Activated CD4-positive, alpha-beta T cell treated with anti-CD3 and anti-CD28 coated beads, Interleukin-2, amount 50 U/mL, for 1 hour (primary cell): ENCODE data around the gene AP5Z1.

ENCODE experiments used
- DNase-seq: peaks from one replicate; pipeline ENCODE4 v3.0.0-alpha.2; 2020

The AP5Z1 gene

DNA sequence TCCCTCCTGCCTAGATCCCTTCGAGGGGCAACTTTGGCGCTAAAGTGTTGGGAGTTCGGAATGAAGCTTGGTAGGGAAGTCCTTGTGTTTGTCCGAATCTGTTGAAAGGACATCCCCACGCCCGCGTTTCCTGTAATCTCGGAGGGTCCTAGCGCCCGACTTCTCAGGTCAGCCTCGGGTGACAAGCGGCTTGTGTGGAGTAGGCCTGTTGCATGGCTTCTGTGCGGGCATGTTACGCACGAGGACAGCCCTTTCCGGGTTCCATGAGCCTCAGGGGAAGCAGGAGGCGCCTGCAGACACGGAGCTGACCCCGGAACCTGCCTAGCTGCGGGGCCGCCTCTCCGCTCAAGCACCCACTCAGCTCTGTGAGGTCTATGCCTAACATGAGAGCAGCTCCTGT is 28.4 kb upstream of the AP5Z1 start:
- no peak for DNase-seq

DNA sequence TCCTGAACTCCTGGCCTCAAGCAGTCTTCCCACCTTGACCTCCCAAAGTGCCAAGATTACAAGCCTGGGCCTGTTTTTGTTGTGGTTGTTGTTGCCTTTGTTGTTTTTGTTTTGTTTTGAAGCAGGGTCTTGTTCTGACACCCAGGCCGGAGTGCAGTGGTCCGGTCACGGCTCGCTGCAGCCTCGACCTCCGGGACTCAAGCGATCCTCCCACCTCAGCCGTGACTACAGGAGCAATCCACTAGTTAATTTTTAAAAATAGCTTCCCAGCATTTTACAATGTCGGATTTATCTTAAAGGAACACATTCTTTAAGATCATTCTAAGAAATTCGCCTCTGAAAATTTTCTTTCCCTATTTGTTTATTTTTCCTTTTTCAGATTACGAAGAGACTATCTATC is 27.7 kb upstream of the AP5Z1 start:
- DNase-seq: no peak

DNA sequence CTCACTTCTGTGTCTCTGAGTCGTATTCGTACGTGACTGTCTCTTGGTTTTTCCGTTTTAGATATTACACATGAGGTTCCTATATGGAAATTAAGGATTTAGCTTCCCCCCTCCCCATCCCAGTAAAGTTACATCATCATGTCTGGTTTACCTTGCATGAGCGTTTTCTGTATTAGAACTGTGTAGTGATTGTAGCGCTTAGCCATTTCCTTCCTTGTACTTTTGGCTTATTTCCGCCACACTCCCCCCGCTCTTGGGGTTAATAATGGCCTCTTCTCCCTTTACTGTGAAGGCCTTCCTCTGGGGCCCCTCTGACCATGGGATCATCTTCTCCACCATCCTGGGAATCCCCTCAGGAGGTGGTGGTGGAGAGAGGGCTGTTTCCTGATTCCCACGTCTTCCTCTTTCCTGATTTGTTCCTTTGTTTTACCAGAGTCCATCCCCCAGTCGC is 27.2 kb upstream of the AP5Z1 start:
- no peak for DNase-seq

DNA sequence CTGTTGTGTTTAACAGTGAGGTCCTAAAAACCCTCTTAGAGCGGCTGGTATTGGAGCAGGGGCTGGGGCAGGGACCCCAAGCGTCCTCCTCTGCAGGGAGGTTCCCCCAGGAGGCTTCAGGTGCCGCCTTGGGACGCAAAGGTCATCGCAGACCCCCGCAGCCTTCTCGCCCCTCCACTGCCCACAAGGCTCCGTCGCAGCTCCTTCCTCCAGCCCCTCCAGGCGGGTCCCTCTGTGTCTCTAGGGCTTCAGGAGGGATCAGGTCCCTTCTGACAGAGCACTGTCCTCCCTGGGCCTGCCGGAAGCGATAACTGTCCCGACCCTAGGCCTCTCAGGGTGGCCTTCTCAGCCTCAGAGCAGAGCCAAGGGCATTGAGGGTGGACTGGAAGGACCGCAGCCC is 26.1 kb upstream of the AP5Z1 start:
- no peak for DNase-seq

DNA sequence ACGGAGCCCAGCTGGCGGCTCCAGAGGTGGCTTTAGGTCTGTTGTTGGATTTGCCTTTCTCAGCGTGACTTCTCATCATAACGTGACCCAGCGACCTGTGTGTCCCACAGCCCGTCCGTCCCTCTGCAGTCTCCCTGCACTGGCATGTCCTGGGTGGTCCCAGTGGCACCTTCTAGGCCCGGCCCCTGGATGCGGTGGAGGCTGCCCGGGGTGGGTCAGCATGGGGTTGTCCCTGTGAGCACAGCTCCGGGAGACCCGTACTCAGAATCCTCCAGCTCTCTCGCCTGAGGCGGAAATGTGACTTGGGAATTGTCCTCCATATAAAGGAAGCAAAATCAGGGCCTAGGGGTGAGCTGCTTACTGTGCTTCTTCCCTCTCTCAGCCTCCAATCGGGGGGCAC is 25.6 kb upstream of the AP5Z1 start:
- DNase-seq: no peak

DNA sequence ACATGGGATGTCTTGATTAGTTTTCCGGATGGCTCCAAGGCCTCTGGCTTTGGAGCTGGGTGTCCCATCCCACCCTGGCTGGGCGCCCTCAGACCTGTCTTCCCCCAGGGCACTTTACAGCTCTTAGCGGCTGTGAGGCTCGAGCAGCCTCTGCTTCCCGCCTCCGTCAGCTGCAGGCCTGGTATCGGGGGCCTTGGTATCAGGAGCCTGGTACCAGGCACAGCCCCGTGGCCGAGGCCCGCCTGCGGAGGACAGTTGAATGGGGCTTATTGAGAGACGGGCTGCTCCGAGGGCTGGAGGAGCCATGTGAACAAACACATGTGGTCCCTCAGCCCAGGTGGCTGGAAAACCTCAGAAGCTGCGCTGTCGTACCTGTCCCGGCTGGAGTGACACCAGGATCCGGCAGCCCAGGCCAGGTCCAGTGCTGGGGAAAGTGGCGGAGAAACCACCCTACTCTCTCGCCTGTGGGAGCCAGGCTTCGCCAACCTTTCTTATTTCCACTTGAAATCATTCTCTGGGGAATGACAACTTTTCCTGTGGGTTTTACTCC is 23.9 kb upstream of the AP5Z1 start:
- no peak for DNase-seq

DNA sequence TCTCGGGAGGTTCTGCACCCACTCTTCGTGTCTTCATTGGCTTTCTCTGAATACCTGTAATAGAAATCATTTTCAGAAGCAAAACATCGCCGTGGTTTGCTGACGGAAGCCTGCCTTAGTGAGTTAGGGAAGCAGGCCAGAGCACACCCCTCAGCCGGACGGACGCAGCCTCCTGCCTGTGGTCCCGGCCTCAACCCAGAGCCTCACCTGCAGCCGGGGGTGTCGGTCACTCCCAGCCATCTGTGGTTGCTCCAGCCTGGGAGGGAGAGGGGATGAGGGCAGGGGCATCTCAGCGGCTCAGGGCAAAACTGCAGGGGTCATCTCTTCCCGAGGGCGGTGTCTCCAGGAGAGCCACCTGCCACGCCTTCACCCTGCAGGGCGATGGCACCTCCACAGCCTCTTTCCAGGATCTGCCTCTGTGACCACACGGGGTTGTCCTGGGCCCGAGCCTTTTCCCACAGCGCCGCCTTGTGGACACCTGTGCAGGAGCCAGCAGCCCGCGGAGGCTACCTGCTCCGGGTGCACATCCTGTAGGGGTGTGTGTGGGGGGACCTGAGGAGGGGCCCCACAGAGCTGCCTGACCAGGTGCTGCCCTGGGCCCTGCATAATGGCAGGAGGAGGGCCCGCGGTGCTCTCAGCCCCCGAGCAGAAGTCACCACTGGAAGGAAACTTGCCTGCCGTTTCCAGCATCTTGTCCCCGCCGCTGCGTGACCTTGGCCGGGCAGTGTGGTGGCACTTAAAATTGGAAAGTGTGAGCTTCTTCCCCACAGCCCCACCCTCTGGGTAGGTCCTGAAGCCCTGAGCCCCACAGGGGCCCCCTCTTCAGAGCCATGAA is 21.6 kb upstream of the AP5Z1 start:
- DNase-seq: peak; percentile 92

DNA sequence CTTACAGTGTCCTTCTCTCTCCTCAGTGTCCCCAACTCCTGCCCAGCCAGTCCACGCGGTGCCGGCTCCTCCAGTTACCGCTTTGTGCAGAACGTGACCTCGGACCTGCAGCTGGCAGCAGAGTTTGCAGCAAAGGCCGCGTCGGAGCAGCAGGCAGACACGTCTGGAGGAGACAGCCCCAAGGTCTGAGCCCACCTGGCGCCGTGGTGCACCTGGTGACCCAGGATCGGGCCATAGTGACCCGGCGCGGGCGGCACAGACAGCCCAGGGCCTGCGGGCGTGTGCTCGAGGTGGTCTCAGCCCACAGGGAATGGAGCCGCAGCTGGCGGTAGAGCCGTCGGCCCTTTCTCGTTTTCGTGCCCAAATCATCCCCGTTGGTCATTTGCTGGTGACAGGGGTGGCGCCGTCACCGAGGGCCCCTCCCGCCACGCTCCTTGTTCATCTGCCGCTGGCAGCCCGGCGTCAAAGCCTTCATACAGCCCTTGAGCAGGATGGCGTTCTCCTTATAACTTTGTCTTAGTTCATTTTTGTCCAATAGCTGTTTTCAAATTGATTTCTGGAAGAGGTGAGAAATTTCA is 20.9 kb upstream of the AP5Z1 start:
- no peak for DNase-seq

DNA sequence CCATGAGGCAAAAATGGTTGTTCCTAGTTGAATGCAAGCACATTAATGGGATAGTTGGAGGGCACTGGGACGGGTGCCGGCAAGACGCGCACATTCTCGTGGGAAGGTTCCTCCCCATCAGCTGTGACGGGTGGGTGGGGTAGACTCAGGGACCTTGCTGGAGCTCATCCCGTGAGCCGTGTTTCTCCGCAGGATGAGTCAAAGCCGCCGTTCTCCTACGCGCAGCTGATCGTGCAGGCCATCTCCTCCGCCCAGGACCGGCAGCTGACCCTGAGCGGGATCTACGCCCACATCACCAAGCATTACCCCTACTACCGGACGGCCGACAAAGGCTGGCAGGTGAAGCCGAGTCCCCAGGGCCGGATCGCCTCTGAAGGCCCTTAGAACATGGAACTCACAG is 20.4 kb upstream of the AP5Z1 start:
- no peak for DNase-seq

DNA sequence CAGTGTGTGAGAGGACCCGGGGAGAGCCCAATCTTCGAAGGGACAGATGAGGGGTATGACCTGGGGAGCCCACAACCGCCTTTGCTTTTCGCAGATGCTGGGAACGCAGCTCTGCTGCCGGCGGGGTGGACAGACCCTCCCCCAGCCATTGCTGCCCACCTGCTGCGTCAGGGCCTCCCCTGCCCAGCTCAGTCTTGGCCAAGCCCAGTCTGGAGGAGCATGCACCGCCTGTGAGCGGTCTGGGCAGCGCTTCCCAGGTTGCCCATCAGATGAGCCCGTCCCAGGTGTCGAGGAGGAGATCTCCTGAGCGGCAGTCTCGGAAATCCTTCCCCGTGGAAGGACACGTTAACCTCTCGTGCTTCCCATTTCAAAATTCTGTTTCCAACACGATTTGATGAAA is 17.3 kb upstream of the AP5Z1 start:
- DNase-seq: no peak

DNA sequence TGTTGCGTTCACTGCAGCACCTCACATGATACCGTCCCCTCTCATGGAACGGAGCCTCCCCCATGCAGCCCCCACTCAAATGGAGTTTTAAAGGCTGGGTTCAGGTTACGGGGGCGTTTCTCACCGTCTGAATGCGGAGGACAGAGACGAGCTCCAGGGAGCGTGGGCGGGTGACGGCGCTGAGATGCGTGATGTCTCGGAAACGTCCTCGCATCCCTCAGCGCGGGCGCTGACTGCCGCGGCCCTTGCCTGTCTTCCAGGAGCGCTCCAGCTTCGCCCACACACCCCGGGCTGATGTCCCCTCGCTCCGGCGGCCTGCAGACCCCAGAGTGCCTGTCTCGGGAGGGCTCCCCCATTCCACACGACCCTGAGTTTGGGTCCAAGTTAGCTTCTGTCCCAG is 16.6 kb upstream of the AP5Z1 start:
- no peak for DNase-seq

DNA sequence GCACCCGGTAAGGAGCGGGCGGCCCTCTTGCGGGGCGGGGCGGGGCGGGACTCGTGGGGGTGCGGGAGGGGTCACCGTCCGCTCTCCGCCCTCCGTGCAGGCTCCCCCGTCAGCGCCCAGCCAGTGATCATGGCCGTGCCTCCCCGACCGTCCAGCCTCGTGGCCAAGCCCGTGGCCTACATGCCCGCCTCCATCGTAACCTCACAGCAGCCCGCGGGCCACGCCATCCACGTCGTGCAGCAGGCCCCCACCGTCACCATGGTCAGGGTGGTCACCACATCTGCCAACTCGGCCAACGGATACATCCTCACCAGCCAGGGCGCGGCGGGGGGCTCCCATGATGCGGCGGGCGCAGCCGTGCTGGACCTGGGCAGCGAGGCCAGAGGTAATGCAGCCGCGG is 16.2 kb upstream of the AP5Z1 start:
- DNase-seq: no peak

DNA sequence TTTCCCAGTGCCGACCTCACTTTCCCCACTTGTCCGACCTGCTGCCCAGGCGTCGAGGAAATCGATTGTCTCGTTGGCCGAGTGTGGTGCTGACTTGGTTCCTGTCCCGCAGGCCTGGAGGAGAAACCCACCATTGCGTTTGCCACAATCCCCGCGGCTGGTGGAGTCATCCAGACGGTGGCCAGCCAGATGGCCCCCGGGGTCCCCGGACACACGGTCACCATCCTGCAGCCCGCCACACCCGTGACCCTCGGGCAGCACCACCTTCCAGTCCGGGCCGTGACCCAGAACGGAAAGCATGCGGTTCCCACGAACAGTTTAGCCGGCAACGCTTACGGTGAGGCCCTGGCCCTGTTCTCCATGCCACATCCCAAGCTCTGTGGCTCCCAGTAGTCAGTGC is 14.5 kb upstream of the AP5Z1 start:
- DNase-seq: no peak

DNA sequence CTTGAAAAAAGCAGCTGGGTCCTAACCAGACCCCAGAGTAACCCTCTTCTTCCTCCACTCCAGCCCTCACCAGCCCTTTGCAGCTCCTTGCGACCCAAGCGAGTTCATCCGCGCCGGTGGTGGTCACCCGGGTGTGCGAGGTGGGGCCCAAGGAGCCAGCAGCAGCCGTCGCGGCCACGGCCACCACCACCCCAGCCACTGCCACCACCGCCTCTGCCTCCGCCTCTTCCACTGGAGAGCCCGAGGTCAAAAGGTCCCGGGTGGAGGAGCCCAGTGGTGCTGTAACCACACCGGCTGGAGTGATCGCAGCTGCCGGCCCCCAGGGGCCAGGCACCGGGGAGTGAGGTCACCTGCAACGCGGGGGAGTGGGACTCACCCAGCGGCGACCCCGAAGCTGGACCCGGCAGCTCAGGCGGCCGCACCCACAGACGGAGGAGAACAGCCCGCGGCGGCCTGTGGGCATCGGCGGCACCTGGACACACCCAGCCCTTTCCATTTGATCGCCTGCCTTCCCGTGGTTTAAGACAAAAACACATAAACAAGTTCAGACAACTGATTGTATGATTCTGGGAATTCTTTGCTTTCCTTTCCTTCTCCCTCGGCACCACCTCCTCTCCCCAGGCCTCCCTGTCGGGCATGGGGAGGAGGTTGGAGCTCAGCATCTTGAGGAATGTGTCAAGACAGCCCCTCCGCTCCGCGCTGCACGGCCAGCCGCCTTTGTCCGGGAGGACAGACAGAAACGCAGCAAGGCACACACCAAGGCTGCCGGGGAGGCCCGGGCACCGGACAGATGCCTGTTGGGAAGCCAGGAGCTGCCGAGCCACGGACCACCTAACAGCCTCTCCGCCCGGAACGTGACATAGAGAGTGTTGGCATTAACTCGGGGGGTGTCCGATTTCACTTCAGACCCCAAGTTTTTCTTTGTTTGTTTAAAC is 13.0 kb upstream of the AP5Z1 start:
- no peak for DNase-seq

DNA sequence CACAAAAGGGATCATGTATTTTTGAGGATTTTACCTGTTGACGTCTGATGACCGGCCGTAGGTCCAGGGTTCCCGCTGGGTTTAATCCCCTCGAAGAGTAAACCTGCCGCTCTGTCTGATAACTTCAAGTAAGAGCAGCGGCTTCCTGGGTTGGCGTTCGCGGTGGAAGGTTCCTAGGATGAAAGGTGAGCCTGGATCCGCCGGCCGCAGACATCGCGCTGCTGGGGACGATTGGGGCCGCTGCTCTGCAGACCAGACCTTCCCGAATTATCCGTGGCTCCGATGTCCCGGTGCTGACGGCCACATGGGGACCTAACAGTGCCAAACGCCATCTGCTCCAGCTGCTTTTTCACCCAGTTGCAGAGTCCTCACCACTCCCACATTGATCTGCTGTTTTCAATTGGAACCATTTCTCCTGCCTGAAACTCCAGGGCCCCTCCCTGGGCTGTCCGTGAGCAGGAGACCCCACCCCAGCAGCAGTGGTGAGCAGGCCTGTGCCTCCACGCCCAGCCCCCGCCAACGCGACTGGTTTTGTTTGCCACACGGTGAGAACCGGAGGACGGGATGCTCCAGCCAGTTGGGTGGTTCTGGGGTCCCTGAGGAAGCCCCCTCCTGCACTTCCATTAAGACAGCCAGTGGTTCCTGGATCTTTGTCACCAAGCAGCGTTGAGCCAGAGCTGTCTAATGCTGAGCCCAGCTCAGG is 12.2 kb upstream of the AP5Z1 start:
- DNase-seq: no peak

DNA sequence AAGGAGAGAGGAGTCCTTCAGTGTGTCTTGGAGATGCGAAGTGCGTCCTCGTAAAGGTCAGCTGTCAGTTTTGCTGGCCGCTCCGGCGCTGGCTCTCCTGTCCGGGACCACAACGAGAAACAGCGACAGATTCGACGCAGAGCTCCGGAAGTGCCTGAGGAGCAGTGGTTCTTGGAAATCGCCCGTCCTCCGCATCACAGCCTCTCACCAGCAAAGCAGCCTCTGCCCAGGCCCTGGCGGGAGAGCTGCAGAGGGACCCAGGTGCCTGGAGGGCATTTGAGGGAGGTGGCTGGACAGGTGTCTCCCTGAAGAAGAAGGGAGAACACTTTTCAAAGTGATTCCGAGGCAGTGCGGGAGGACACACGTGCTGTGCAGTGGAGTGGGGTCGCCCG is 11.6 kb upstream of the AP5Z1 start:
- DNase-seq: no peak

DNA sequence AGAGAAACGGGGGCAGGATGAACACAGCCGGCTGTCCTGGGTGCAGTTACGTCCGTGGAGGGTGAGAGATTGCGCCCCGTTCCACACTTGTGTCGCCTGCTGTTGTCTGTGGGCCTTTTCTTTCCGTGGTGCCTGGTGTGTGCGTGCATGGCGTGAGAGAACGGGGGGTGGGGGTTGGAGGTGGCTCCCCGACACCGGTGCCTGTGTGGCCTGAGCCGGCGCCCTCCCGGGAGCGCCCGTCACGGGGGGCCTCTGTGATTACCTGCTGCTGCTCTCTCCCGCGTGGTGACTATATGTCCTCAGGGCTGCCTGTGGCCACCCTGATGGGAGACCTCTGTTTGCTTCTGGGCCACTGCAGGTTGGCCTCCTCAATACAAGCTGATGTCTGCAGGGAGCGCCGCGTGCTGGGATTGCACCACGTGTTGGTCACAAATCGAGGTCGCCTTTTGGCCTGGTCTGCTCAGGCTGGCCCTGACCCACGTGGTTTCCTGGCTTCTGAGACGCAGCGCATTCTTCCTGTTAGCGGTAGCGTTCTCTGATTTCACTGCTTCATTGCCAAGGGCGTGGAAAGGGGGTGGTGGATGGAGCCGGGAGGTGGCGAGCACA is 10.9 kb upstream of the AP5Z1 start:
- DNase-seq: no peak

DNA sequence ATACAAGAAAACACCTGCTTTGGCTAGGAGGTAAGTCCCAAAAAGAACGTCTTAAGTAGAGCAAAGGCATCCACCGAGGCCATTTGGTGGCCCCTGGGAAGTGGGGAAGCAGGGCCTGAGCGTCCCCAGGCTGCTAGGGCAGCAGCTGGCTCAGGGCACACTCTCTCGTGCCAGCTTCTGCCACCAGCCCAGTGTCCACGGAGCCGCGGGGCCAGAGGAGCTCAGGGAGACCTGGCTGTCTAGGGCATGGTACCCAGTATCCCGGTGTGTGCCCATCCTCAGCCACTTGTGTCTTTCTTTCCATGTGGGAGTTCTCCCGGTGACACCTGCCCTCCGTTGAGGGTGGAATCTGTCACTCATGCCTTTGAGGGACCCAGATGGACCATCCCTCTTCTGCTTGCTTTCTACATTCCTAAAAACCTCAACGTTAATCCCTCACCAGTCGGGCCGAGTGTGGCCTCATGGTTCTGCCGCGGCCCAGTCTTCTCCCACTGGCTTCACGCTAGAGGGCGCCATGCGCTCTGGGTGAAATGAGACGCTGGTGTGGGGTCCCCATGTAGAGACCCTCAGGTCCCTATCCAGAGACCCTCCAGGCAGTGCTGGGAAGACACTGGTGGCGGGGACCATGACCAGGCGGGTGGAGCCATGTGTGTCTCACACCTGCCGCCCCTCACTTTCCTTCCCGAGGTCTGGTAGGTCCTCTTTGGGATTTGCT is 9.5 kb upstream of the AP5Z1 start:
- DNase-seq: no peak

DNA sequence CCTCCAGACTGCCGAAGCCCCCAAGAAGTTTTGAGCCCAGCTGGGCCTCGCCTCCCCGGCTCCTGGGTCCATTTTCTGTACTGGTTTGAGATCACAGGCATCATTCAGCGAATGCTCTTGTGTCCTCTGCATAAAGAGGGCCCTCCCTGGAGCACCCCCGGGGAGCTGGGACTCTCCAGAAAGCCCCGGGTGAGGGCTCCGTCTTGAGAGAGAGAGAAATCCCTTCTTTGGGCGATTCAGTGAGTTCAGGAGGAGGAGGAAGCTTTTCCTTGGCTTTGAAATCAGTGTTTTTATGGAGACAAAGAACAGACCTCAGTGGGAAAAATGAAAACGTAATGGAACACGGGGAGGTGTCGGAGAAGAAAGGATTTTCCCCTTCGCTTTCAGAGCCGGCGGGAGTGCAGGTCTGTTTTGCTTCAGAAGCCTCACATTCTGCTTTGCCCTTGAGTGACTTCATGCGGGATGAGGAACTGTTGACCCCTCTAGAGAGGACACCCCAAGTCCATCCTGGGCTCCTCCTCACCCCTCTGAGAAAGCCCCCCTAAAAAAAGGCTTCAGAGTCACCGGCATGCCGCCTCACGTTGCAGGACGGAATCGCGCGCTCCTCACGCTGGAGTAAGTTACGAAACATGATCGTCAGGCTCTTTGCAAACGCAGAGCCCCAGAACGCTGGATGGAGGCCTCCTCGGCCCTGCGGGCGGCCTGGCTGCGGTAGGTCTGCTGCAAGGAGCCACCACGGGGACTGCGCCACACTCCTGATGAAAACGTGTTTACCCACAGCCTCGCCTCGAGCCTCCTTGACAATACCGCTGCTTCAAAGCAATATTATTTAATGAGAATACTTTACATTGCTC is 8.5 kb upstream of the AP5Z1 start:
- no peak for DNase-seq
